Neutrophil (primary cell): ENCODE data around the gene CHAC1.

Experiments used
- H3K27ac ChIP-seq: fragments of 200-600 bp; sonication (generic); 2 replicates; pipeline ENCODE4 v1.5.1; 2016; ENCODE audit warnings: mild to moderate bottlenecking, moderate library complexity
- H3K27me3 ChIP-seq: fragments of 200-600 bp; sonication (generic); 2 replicates; pipeline ENCODE4 v1.6.0; 2016; ENCODE audit warnings: mild to moderate bottlenecking
- H3K36me3 ChIP-seq: fragments of 200-600 bp; sonication (generic); 2 replicates; pipeline ENCODE4 v1.5.1; 2017
- H3K4me1 ChIP-seq, 2 experiments: fragments of 200-600 bp in 1 of 2; sonication (generic) in 1 of 2; 1 replicate in 1 of 2; 2 replicates in 1 of 2; pipeline versions ENCODE4 v1.5.1 to v1.6.1; 2013 to 2016; ENCODE audit warnings: low read depth in 1 of 2, low read length in 1 of 2, mild to moderate bottlenecking in 1 of 2, moderate library complexity in 1 of 2; ENCODE audit not compliant: control insufficient read depth in 1 of 2, insufficient read depth in 1 of 2
- H3K4me3 ChIP-seq, 2 experiments: fragments of 200-600 bp in 1 of 2; sonication (generic) in 1 of 2; 1 replicate in 1 of 2; 2 replicates in 1 of 2; pipeline ENCODE4 v1.5.1; 2013 to 2016; ENCODE audit warnings: low read depth in 1 of 2, low read length in 1 of 2, mild to moderate bottlenecking in 1 of 2, moderate library complexity in 1 of 2
- H3K9me3 ChIP-seq: fragments of 200-600 bp; sonication (generic); 2 replicates; pipeline ENCODE4 v1.5.1; 2016
- TF ChIP-seq, protein P1 (sequence below): fragments of 200-600 bp; sonication (generic); IDR thresholded peaks from 2 replicates; pipeline ENCODE4 v1.5.1; 2016; ENCODE audit warnings: antibody characterized with exemption

The CHAC1 gene

DNA sequence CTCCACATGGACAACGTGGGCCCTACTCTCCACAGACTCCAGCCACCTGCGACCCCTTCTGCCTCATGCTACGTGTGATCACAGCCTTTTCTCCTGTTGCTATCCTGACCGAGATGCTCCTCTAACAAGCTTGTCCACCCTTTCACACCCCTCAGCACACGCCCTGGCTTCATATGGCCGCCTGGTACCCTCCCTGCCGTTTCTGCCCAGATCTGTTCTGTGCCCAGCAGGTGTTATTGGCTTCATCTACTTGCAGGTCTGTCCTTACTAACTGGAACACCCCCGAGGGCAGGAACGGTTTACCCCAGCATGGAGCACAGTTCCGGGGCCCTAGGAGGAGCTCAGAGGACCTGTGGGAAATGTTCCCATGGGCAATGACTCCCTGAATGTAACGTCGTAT is 9.9 kb downstream of the CHAC1 start:
- H3K4me3 ChIP-seq, result no peak overlapping the region
- TF ChIP-seq, protein P1, sequence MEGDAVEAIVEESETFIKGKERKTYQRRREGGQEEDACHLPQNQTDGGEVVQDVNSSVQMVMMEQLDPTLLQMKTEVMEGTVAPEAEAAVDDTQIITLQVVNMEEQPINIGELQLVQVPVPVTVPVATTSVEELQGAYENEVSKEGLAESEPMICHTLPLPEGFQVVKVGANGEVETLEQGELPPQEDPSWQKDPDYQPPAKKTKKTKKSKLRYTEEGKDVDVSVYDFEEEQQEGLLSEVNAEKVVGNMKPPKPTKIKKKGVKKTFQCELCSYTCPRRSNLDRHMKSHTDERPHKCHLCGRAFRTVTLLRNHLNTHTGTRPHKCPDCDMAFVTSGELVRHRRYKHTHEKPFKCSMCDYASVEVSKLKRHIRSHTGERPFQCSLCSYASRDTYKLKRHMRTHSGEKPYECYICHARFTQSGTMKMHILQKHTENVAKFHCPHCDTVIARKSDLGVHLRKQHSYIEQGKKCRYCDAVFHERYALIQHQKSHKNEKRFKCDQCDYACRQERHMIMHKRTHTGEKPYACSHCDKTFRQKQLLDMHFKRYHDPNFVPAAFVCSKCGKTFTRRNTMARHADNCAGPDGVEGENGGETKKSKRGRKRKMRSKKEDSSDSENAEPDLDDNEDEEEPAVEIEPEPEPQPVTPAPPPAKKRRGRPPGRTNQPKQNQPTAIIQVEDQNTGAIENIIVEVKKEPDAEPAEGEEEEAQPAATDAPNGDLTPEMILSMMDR, result no peak
- H3K27me3 ChIP-seq, result no peaks in the 10 kb centered on the region
- no peaks in the 10 kb centered on the region for H3K4me1 ChIP-seq
- H3K9me3 ChIP-seq, result no peaks in the 10 kb centered on the region
- H3K27ac ChIP-seq, result no peak overlapping the region
- H3K36me3 ChIP-seq, result no peaks in the 10 kb centered on the region

DNA sequence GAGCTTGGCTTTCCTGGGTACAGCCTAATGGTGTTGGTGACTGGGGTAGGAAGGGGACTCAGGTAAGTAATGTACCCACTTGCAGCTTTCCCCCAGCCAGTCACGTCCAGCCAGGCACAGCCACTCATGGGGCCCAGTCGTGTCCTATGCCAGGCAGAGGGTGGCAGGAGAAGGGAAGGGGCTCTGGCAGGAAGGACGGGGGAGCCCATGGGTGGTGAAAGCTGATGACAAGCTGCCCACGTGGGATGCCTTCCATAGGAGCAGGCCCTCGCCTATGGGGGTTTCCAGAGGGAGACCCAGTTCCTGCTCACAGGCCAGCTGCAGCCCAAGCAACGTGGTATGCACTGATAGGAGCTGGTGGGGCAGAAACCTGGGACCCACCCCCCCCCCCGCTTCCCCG is 10.7 kb downstream of the CHAC1 start:
- Histone ChIP-seq H3K4me1 (no peaks in the 10 kb centered on the region), H3K36me3 (no peaks in the 10 kb centered on the region), H3K27me3 (no peaks in the 10 kb centered on the region), H3K4me3 (no peak overlapping the region), H3K9me3 (no peaks in the 10 kb centered on the region), H3K27ac (no peak overlapping the region)
- TF ChIP-seq, protein P1, result no peak

DNA sequence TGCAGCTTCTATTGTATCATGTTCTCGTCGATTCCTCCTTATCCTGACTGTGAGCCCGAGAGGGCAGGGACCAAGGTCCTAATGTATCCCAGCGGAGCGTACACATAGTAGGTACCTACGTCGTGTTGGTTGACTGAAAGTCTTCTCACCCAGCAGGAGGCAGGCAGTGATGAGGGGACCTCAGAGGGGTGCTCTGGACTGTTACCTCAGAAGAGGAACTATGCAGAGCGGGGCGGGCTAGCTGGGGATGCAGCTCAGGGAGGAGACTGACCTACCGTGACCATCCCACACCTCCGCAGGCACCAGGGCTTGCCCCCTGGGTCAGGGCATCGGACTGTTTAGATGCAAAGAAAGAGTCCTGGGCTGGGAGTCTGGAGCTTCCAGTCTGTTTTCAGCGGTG is 11.4 kb downstream of the CHAC1 start:
- Histone ChIP-seq H3K9me3 (no peaks in the 10 kb centered on the region), H3K4me3 (no peak overlapping the region), H3K27me3 (no peaks in the 10 kb centered on the region), H3K36me3 (no peaks in the 10 kb centered on the region), H3K27ac (no peak overlapping the region), H3K4me1 (no peaks in the 10 kb centered on the region)
- TF ChIP-seq, protein P1, result no peak

DNA sequence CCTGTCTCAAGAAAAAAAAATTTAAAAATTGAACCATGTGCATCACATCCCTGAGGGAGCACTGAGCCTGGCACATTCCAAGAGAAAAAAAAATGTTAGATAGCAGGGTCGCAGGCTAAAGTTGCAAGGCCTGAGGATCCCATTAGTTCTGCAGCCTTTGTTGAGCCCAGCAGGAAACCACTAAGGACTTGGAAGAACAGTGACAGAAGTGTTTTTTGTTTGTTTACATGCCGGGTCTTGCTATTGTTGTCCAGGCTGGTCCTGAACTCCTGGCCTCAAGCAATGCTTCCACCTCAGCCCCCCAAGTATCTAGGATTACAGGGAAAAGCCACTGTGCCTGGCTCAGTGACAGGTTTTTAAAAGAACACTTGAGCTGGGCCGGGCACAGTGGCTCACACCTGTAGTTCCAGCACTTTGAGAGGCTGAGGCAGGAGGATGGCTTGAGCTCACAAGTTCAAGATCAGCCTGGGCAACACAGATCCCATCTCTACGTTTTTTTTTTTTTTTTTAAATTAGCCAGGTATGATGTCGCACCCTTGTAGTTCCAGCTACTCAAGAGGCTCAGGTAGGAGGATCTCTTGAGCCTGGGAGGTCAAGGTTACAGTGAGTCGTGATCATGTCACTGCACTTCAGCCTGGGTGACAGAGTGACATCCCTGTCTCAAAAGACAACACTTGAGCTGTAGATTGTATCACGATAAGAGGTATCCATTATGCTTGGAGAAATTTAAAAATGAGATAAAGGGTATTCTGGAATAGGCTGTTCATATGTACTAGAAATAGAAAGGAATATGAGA is 15.2 kb downstream of the CHAC1 start:
- TF ChIP-seq, protein P1, result no peak
- no peak overlapping the region for H3K4me3 ChIP-seq
- no peaks in the 10 kb centered on the region for H3K36me3 ChIP-seq
- no peaks in the 10 kb centered on the region for H3K4me1 ChIP-seq
- H3K9me3 ChIP-seq, result no peaks in the 10 kb centered on the region
- no peaks in the 10 kb centered on the region for H3K27me3 ChIP-seq
- H3K27ac ChIP-seq, result no peak overlapping the region

DNA sequence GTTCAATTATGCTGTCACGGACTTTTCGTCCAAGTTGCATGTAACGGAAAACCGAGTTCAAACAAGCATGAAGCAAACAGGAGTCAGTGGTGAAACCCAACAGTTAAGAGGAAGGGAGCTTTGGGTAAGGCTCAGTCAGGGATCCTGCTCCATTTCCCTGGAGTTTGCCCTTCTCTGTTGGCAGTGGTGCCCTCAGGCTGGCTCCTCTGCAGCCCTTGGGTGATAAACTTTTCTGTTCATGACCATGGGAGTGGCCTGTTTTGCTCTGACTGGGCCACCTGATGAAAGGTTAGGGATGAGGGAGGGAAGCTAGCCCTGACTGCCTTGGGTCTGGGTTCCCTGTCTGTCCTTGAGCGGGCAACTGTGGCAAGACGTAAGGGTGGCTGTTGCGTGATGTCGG is 16.1 kb downstream of the CHAC1 start:
- no peaks in the 10 kb centered on the region for H3K9me3 ChIP-seq
- H3K4me3 ChIP-seq, result no peak overlapping the region
- TF ChIP-seq, protein P1, result no peak
- H3K4me1 ChIP-seq, result no peaks in the 10 kb centered on the region
- no peaks in the 10 kb centered on the region for H3K27me3 ChIP-seq
- no peak overlapping the region for H3K27ac ChIP-seq
- H3K36me3 ChIP-seq, result no peaks in the 10 kb centered on the region
